Adrenal gland (tissue), 5 donors: ENCODE data around the gene KIR2DL3.
"Not testable (repeated sequence)": the region's sequence is repeated elsewhere in the genome, so short reads cannot be mapped to it uniquely, and the experiment has no call there.

ENCODE experiments used
- CTCF ChIP-seq, 6 experiments: fragments of 450-650 bp in 4 of 6; fragments of 200-600 bp in 2 of 6; sonication (generic) in 1 of 6; IDR thresholded peaks; 1 replicate in 5 of 6; 2 replicates in 1 of 6; pipeline versions ENCODE4 v1.5.1 to v1.8.0; 2016 to 2021; ENCODE audit warnings: antibody characterized with exemption in 6 of 6, mild to moderate bottlenecking in 2 of 6, moderate library complexity in 1 of 6
- POLR2A ChIP-seq, 2 donors: fragments of 450-650 bp; IDR thresholded peaks; one replicate each; pipeline ENCODE4 v1.6.1; 2017; ENCODE audit warnings: antibody characterized with exemption in 2 of 2, mild to moderate bottlenecking in 2 of 2, moderate library complexity in 1 of 2
- donor health status: DM: no; HTN: no; CAD: no.

GRCh38 chr19:54756204-54757110, 18.1 kb downstream of the KIR2DL3 start:
- not testable (repeated sequence) for TF ChIP-seq CTCF, POLR2A (IDR thresholded peaks at IDR 0.05)
